ENCODE measurements around the gene ETFDH.

The ETFDH gene

DNA sequence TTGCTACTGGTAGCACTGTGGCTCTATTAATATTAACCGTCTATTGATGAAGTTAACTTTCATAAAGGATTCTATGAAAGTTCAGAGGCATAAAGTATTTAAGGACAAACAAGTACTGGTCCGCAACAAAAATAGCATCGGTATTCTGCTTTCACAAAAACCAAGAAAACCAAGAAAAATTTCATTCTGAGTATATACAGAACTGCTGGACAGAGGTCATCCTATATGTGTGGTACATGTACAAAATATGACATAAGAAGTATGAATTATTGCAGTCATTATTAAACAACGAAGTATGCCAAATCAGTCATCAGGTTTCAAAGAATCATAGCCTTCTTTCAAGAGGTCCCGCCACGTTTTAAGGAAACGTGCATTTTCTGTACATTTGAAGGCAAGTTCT, 2.8 kb upstream of the ETFDH start:
- Histone ChIP-seq H2BK15ac (ENCODE audit: low read depth, poor library complexity, severe bottlenecking) (no peak overlapping the region), H2BK12ac (ENCODE audit: low read length in 2 of 2) (no peak overlapping the region), H3K4me1 (ENCODE audit: control insufficient read depth, insufficient read depth, low read depth, low read length) (peaks cover 2% of the 10 kb centered on the region), H4K8ac (ENCODE audit: low read length) (no peak overlapping the region), H3K9ac (ENCODE audit: low read length) (no peak overlapping the region), H3K27ac (ENCODE audit: low read length, poor library complexity, severe bottlenecking) (no peak overlapping the region), H3K4me2 (ENCODE audit: low read length, poor library complexity, severe bottlenecking) (no peak overlapping the region), H4K91ac (ENCODE audit: low read length) (no peak overlapping the region), H3K18ac (ENCODE audit: low read depth in 1 of 2, low read length in 2 of 2) (no peak overlapping the region), H2AFZ (ENCODE audit: low read depth, low read length) (no peak overlapping the region), H3K36me3 (ENCODE audit: control insufficient read depth in 1 of 2, insufficient read depth in 2 of 2, low read depth in 1 of 2, low read length in 2 of 2) (peaks cover 0 to 4% of the 10 kb centered on the region in 2 experiments), H3K27me3 (ENCODE audit: control insufficient read depth in 1 of 2, insufficient read depth in 1 of 2, low read length in 2 of 2) (no peaks in the 10 kb centered on the region), H3K9me3 (ENCODE audit: control insufficient read depth, low read length) (no peaks in the 10 kb centered on the region), H3K23ac (ENCODE audit: low read length in 2 of 2) (no peak overlapping the region), H3K4ac (ENCODE audit: low read depth in 1 of 2, low read length in 2 of 2) (no peak overlapping the region), H2BK120ac (ENCODE audit: low read depth, low read length) (no peak overlapping the region), H3K79me1 (replicated peaks; ENCODE audit: low read length, poor library complexity, severe bottlenecking) (peaks cover 10% of the 10 kb centered on the region), H2BK5ac (ENCODE audit: low read depth, low read length, poor library complexity, severe bottlenecking) (no peak overlapping the region), H2AK5ac (ENCODE audit: low read length, severe bottlenecking) (no peak overlapping the region), H3K14ac (ENCODE audit: low read length in 2 of 2) (no peak overlapping the region), H3K4me3 (ENCODE audit: insufficient read depth in 1 of 2, low read depth in 1 of 2, low read length in 2 of 2) (no peak overlapping the region)
- 100% methylated on average over 4 of the region's 7 CpGs for WGBS
- no peak for DNase-seq

DNA sequence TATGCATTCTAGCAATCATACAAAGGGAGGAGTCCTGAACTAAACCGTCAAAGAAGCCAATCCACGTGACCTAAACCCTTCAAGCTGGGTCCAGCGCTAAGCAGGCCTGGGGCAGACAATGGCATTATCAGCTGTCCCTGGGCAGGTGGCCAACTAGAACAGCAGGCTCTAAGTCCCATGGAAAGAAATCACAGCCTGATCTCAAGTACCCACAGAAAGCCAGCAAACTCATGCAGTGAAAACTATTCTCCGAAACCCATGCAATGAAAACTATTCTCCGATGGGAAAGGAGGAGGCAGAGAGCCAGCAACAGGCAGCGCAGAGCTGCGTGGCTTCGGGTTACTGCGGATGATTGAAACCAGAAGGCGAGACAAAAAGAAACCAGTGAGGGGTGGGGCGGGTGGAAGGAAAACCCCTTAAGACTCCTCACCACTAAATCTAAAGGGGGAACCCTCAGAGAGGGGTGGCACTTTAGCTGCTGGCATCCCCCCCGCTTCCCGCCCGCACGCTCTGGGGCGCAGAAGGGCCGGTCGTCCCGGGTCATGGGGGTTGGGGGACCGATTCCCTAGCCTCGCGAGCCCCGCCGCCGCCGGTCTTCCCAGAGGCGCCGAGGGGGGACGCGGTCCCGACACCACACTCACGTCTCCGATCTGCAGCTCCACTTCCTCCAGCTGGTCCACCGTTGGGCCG, 976 bp upstream of the ETFDH start:
- no peak overlapping the region for H2AK5ac ChIP-seq (ENCODE audit: low read length, severe bottlenecking)
- no peak overlapping the region for H2BK12ac ChIP-seq (ENCODE audit: low read length in 2 of 2)
- H3K4me3 ChIP-seq (ENCODE audit: insufficient read depth in 1 of 2, low read depth in 1 of 2, low read length in 2 of 2), result peak overlapping the region; percentile 87 to 99
- H4K91ac ChIP-seq (ENCODE audit: low read length), result no peak overlapping the region
- H2BK120ac ChIP-seq (ENCODE audit: low read depth, low read length), result peak overlapping the region; percentile 27
- H3K18ac ChIP-seq (ENCODE audit: low read depth in 1 of 2, low read length in 2 of 2), result peak overlapping the region; percentile 26 to 71
- peaks cover 15% of the 10 kb centered on the region for H3K79me1 ChIP-seq (replicated peaks; ENCODE audit: low read length, poor library complexity, severe bottlenecking)
- H3K9ac ChIP-seq (ENCODE audit: low read length), result peak overlapping the region; percentile 98
- under 1% methylated on average over 29 of the region's 35 CpGs for WGBS
- DNase-seq, result peak; percentile 89
- peak overlapping the region; percentile 94 for H2BK15ac ChIP-seq (ENCODE audit: low read depth, poor library complexity, severe bottlenecking)
- H3K36me3 ChIP-seq (ENCODE audit: control insufficient read depth in 1 of 2, insufficient read depth in 2 of 2, low read depth in 1 of 2, low read length in 2 of 2), result no peaks in the 10 kb centered on the region
- peak overlapping the region; percentile 81 for H3K4me2 ChIP-seq (ENCODE audit: low read length, poor library complexity, severe bottlenecking)
- H3K4me1 ChIP-seq (ENCODE audit: control insufficient read depth, insufficient read depth, low read depth, low read length), result peaks cover 2% of the 10 kb centered on the region
- H2BK5ac ChIP-seq (ENCODE audit: low read depth, low read length, poor library complexity, severe bottlenecking), result no peak overlapping the region
- H3K27ac ChIP-seq (ENCODE audit: low read length, poor library complexity, severe bottlenecking), result peak overlapping the region; percentile 55
- peak overlapping the region in 1 of 2 experiments; percentile 23 for H3K23ac ChIP-seq (ENCODE audit: low read length in 2 of 2)
- peak overlapping the region in 1 of 2 experiments; percentile 9 for H3K14ac ChIP-seq (ENCODE audit: low read length in 2 of 2)
- H2AFZ ChIP-seq (ENCODE audit: low read depth, low read length), result peak overlapping the region; percentile 92
- H3K9me3 ChIP-seq (ENCODE audit: control insufficient read depth, low read length), result no peaks in the 10 kb centered on the region
- no peaks in the 10 kb centered on the region for H3K27me3 ChIP-seq (ENCODE audit: control insufficient read depth in 1 of 2, insufficient read depth in 1 of 2, low read length in 2 of 2)
- peak overlapping the region; percentile 29 for H4K8ac ChIP-seq (ENCODE audit: low read length)
- H3K4ac ChIP-seq (ENCODE audit: low read depth in 1 of 2, low read length in 2 of 2), result peak overlapping the region; percentile 3 to 73

DNA sequence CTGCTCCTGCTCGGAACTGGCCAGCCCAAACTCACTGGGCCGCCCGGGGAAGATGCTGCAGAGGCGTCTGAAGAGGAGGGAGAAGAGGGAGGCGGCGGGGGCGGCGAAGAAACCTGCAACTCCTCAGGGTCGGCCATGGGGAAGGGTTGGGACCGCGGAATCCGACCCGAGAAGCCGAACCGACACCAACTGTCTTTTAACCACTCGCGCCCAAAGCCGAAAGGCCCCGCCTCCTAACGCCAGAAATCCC, 506 bp upstream of the ETFDH start, which contains the start of gene C4orf46:
C4orf46 (minus strand) TSS at position 223 of the 250 bp plus-strand sequence; CDS start at position 137, 86 bp downstream.
- Histone ChIP-seq H3K4me2 (ENCODE audit: low read length, poor library complexity, severe bottlenecking) (peak within 1 kb of the TSS; percentile 90), H3K27ac (ENCODE audit: low read length, poor library complexity, severe bottlenecking) (peak within 1 kb of the TSS; percentile 87), H2AFZ (ENCODE audit: low read depth, low read length) (peak within 1 kb of the TSS; percentile 92), H3K79me1 (replicated peaks; ENCODE audit: low read length, poor library complexity, severe bottlenecking) (peaks cover 18% of the 10 kb centered on the region), H2AK5ac (ENCODE audit: low read length, severe bottlenecking) (no peak within 1 kb of the TSS), H3K4me3 (ENCODE audit: insufficient read depth in 1 of 2, low read depth in 1 of 2, low read length in 2 of 2) (peak within 1 kb of the TSS; percentile 87 to 99), H3K9ac (ENCODE audit: low read length) (peak within 1 kb of the TSS; percentile 98), H3K4ac (ENCODE audit: low read depth in 1 of 2, low read length in 2 of 2) (peak within 1 kb of the TSS; percentile 51 to 73), H3K9me3 (ENCODE audit: control insufficient read depth, low read length) (no peaks in the 10 kb centered on the region), H4K91ac (ENCODE audit: low read length) (peak within 1 kb of the TSS; percentile 74), H2BK12ac (ENCODE audit: low read length in 2 of 2) (peak within 1 kb of the TSS in 1 of 2 experiments; percentile 10), H3K14ac (ENCODE audit: low read length in 2 of 2) (peak within 1 kb of the TSS in 1 of 2 experiments; percentile 44), H3K4me1 (ENCODE audit: control insufficient read depth, insufficient read depth, low read depth, low read length) (peaks cover 2% of the 10 kb centered on the region), H2BK5ac (ENCODE audit: low read depth, low read length, poor library complexity, severe bottlenecking) (no peak within 1 kb of the TSS), H3K23ac (ENCODE audit: low read length in 2 of 2) (peak within 1 kb of the TSS; percentile 71 to 81), H3K18ac (ENCODE audit: low read depth in 1 of 2, low read length in 2 of 2) (peak within 1 kb of the TSS; percentile 71 to 87), H3K27me3 (ENCODE audit: control insufficient read depth in 1 of 2, insufficient read depth in 1 of 2, low read length in 2 of 2) (no peaks in the 10 kb centered on the region), H2BK120ac (ENCODE audit: low read depth, low read length) (peak within 1 kb of the TSS; percentile 27), H2BK15ac (ENCODE audit: low read depth, poor library complexity, severe bottlenecking) (peak within 1 kb of the TSS; percentile 94), H4K8ac (ENCODE audit: low read length) (peak within 1 kb of the TSS; percentile 89), H3K36me3 (ENCODE audit: control insufficient read depth in 1 of 2, insufficient read depth in 2 of 2, low read depth in 1 of 2, low read length in 2 of 2) (no peaks in the 10 kb centered on the region)
- WGBS, result 0% methylated on average over 15 of the region's 20 CpGs
- no peak for DNase-seq

DNA sequence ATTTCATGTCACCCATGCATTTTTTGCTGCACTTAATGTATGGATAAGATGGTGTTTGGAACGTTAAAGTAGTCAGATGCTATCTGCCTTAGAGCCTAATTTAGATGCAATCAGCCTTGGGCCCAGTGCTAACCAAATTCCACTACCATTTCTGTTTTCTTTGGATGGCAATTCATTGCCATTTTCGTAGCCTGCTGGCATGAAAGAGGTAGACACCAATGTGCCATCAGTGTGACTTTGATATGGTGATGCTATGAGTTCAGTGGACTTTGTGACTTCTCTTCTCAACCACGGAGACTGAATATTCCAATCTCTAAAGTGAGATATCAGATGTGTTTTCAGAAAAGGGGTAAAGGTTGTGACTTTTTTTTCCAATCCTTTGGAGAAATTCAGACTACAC, 1.5 kb downstream of the ETFDH start:
- H3K14ac ChIP-seq (ENCODE audit: low read length in 2 of 2), result no peak overlapping the region

More for the DNA sequence above, 1.5 kb downstream of the ETFDH start:
- H4K8ac ChIP-seq (ENCODE audit: low read length), result no peak overlapping the region
- H2BK15ac ChIP-seq (ENCODE audit: low read depth, poor library complexity, severe bottlenecking), result no peak overlapping the region
- peaks cover 21% of the 10 kb centered on the region for H3K79me1 ChIP-seq (replicated peaks; ENCODE audit: low read length, poor library complexity, severe bottlenecking)
- no peaks in the 10 kb centered on the region for H3K9me3 ChIP-seq (ENCODE audit: control insufficient read depth, low read length)
- no peak overlapping the region for H2BK5ac ChIP-seq (ENCODE audit: low read depth, low read length, poor library complexity, severe bottlenecking)
- no peak overlapping the region for H3K4ac ChIP-seq (ENCODE audit: low read depth in 1 of 2, low read length in 2 of 2)
- no peak overlapping the region for H3K4me2 ChIP-seq (ENCODE audit: low read length, poor library complexity, severe bottlenecking)
- no peak overlapping the region for H2AK5ac ChIP-seq (ENCODE audit: low read length, severe bottlenecking)
- no peak overlapping the region for H3K27ac ChIP-seq (ENCODE audit: low read length, poor library complexity, severe bottlenecking)
- no peak overlapping the region for H2BK120ac ChIP-seq (ENCODE audit: low read depth, low read length)
- H3K36me3 ChIP-seq (ENCODE audit: control insufficient read depth in 1 of 2, insufficient read depth in 2 of 2, low read depth in 1 of 2, low read length in 2 of 2), result no peaks in the 10 kb centered on the region
- no peak overlapping the region for H4K91ac ChIP-seq (ENCODE audit: low read length)
- H3K4me1 ChIP-seq (ENCODE audit: control insufficient read depth, insufficient read depth, low read depth, low read length), result peaks cover 2% of the 10 kb centered on the region
- no peak overlapping the region for H3K18ac ChIP-seq (ENCODE audit: low read depth in 1 of 2, low read length in 2 of 2)
- H3K23ac ChIP-seq (ENCODE audit: low read length in 2 of 2), result no peak overlapping the region
- H2BK12ac ChIP-seq (ENCODE audit: low read length in 2 of 2), result no peak overlapping the region
- no peaks in the 10 kb centered on the region for H3K27me3 ChIP-seq (ENCODE audit: control insufficient read depth in 1 of 2, insufficient read depth in 1 of 2, low read length in 2 of 2)
- no peak overlapping the region for H3K9ac ChIP-seq (ENCODE audit: low read length)
- no peak overlapping the region for H2AFZ ChIP-seq (ENCODE audit: low read depth, low read length)
- 74% methylated on average over 2 of the region's 3 CpGs for WGBS
- H3K4me3 ChIP-seq (ENCODE audit: insufficient read depth in 1 of 2, low read depth in 1 of 2, low read length in 2 of 2), result peak overlapping the region in 1 of 2 experiments; percentile 11
- DNase-seq, result no peak
